HEK293 (cell line): ENCODE data around the gene ARHGAP22.

Experiments
- AEBP2 ChIP-seq: fragments of 450-650 bp; formaldehyde crosslinking; IDR thresholded peaks from 2 replicates; pipeline ENCODE4 v1.5.1; 2016; ENCODE audit warnings: missing biosample characterization, missing genetic modification characterization, borderline replicate concordance
- CTCF ChIP-seq: fragments of 450-650 bp; formaldehyde crosslinking; IDR thresholded peaks from 2 replicates; pipeline ENCODE4 v1.5.1; 2016; ENCODE audit warnings: missing biosample characterization, missing genetic modification characterization
- KLF10 ChIP-seq: fragments of 450-650 bp; IDR thresholded peaks from 2 replicates; pipeline ENCODE4 v1.5.1; 2018; ENCODE audit warnings: missing biosample characterization, mild to moderate bottlenecking, missing genetic modification characterization
- PATZ1 ChIP-seq: fragments of 450-650 bp; formaldehyde crosslinking; IDR thresholded peaks from 2 replicates; pipeline ENCODE4 v1.5.1; 2016; ENCODE audit warnings: missing biosample characterization, missing genetic modification characterization
- REST ChIP-seq: fragments of 450-650 bp; formaldehyde crosslinking; IDR thresholded peaks from 2 replicates; pipeline ENCODE4 v1.5.1; 2016; ENCODE audit warnings: missing biosample characterization, missing genetic modification characterization
- ZFP3 ChIP-seq: fragments of 450-650 bp; formaldehyde crosslinking; IDR thresholded peaks from 2 replicates; pipeline ENCODE4 v1.5.1; 2016; ENCODE audit warnings: low read depth, missing biosample characterization, missing genetic modification characterization
- ZFP69B ChIP-seq: fragments of 450-650 bp; formaldehyde crosslinking; IDR thresholded peaks from 2 replicates; pipeline ENCODE4 v1.5.1; 2016; ENCODE audit warnings: missing biosample characterization, missing genetic modification characterization
- ZNF221 ChIP-seq: fragments of 450-650 bp; formaldehyde crosslinking; IDR thresholded peaks from 2 replicates; pipeline ENCODE4 v1.5.1; 2017; ENCODE audit warnings: missing biosample characterization, missing genetic modification characterization, borderline replicate concordance
- ZNF24 ChIP-seq: fragments of 450-650 bp; formaldehyde crosslinking; IDR thresholded peaks from 2 replicates; pipeline ENCODE4 v1.5.1; 2016; ENCODE audit warnings: missing biosample characterization, missing genetic modification characterization
- ZNF311 ChIP-seq: fragments of 450-650 bp; formaldehyde crosslinking; IDR thresholded peaks from 2 replicates; pipeline ENCODE4 v1.5.1; 2017; ENCODE audit warnings: missing biosample characterization, missing genetic modification characterization, borderline replicate concordance
- ZNF549 ChIP-seq: fragments of 450-650 bp; IDR thresholded peaks from 2 replicates; pipeline ENCODE4 v1.5.1; 2018; ENCODE audit warnings: missing biosample characterization, missing genetic modification characterization, mild to moderate bottlenecking, inconsistent platforms, moderate library complexity
- ZNF776 ChIP-seq: fragments of 450-650 bp; formaldehyde crosslinking; IDR thresholded peaks from 2 replicates; pipeline ENCODE4 v1.5.0; 2017; ENCODE audit warnings: missing biosample characterization, missing genetic modification characterization, borderline replicate concordance

- TF ChIP-seq ZNF776 (tag by site-specific recombination) (no peak), CTCF (tag by site-specific recombination) (no peak), ZNF311 (no peak), ZNF549 (tag by site-specific recombination) (no peak), ZFP69B (tag by site-specific recombination) (no peak), REST (tag by site-specific recombination) (no peak), ZFP3 (no peak), ZNF24 (tag by site-specific recombination) (no peak), ZNF221 (tag by site-specific recombination) (no peak), KLF10 (no peak), AEBP2 (tag by site-specific recombination) (no peak), PATZ1 (tag by site-specific recombination) (no peak)
Observed at GRCh38 chr10:48411510-48411909, 193.4 kb downstream of the ARHGAP22 start.
